Liver (tissue), 9 donors: ENCODE measurements around the gene NOL4. TPM values are rescaled to one million over a fixed set of nuclear protein-coding genes. Genes with fewer than 3 reads are reported as not detected.

Experiments used
- DNase-seq: peaks from one replicate; pipeline ENCODE4 v3.0.0-alpha.2; 2017; ENCODE audit warnings: low spot score
- H3K27ac ChIP-seq, 2 donors: one replicate each; pipeline ENCODE4 v1.7.0; 2013; ENCODE audit warnings: inconsistent platforms in 2 of 2, low read length in 2 of 2, control low read depth in 1 of 2, low read depth in 1 of 2, mild to moderate bottlenecking in 1 of 2
- H3K27me3 ChIP-seq, 4 donors: one replicate each; pipeline versions ENCODE4 v1.6.1 to v1.7.0; 2013; ENCODE audit warnings: low read length in 3 of 4, inconsistent platforms in 1 of 4, mild to moderate bottlenecking in 1 of 4, moderate library complexity in 1 of 4; ENCODE audit not compliant: control insufficient read depth in 4 of 4, insufficient read depth in 4 of 4
- H3K36me3 ChIP-seq, 4 donors: one replicate each; pipeline versions ENCODE4 v1.6.1 to v1.7.0; 2013; ENCODE audit warnings: low read length in 3 of 4, mild to moderate bottlenecking in 3 of 4, low read depth in 1 of 4, moderate library complexity in 1 of 4; ENCODE audit not compliant: control insufficient read depth in 4 of 4, insufficient read depth in 3 of 4
- H3K4me1 ChIP-seq, 4 donors: one replicate each; pipeline versions ENCODE4 v1.6.1 to v1.7.0; 2013; ENCODE audit warnings: low read length in 3 of 4, mild to moderate bottlenecking in 3 of 4, moderate library complexity in 1 of 4; ENCODE audit not compliant: control insufficient read depth in 4 of 4, insufficient read depth in 4 of 4
- H3K4me3 ChIP-seq, 3 donors: one replicate each; pipeline versions ENCODE4 v1.6.1 to v1.7.0; 2013; ENCODE audit warnings: low read length in 3 of 3, control low read depth in 1 of 3, low read depth in 1 of 3, mild to moderate bottlenecking in 1 of 3
- H3K9ac ChIP-seq, 2 donors: one replicate each; pipeline ENCODE4 v1.7.0; 2013; ENCODE audit warnings: low read length in 2 of 2, mild to moderate bottlenecking in 2 of 2, moderate library complexity in 2 of 2, control low read depth in 1 of 2, low read depth in 1 of 2
- H3K9me3 ChIP-seq, 4 donors: one replicate each; pipeline versions ENCODE4 v1.6.1 to v1.7.0; 2013; ENCODE audit warnings: low read length in 3 of 4; ENCODE audit not compliant: control insufficient read depth in 4 of 4
- FOXA1 ChIP-seq: IDR thresholded peaks from 2 replicates; pipeline ENCODE4 v1.6.1; 2016; ENCODE audit warnings: antibody characterized with exemption
- FOXA2 ChIP-seq: IDR thresholded peaks from 2 replicates; pipeline ENCODE4 v1.6.1; 2016; ENCODE audit warnings: antibody characterized with exemption
- GABPA ChIP-seq, 2 donors: IDR thresholded peaks in 1 of 2; conservative IDR thresholded peaks in 1 of 2; 2 replicates each; pipeline ENCODE4 v1.6.1; 2016; ENCODE audit warnings: antibody characterized with exemption in 2 of 2, mild to moderate bottlenecking in 1 of 2, moderate library complexity in 1 of 2
- HNF4A ChIP-seq, 2 donors: conservative IDR thresholded peaks; 2 replicates each; pipeline ENCODE4 v1.6.1; 2016; ENCODE audit warnings: antibody characterized with exemption in 2 of 2, mild to moderate bottlenecking in 2 of 2
- HNF4G ChIP-seq: IDR thresholded peaks from 2 replicates; pipeline ENCODE4 v1.6.1; 2016; ENCODE audit warnings: antibody characterized with exemption
- MAX ChIP-seq: IDR thresholded peaks from 2 replicates; pipeline ENCODE4 v1.6.1; 2016; ENCODE audit warnings: antibody characterized with exemption
- NR2F2 ChIP-seq: IDR thresholded peaks from 2 replicates; pipeline ENCODE4 v1.6.1; 2016; ENCODE audit warnings: antibody characterized with exemption
- RAD21 ChIP-seq, 2 donors: IDR thresholded peaks; 2 replicates each; pipeline ENCODE4 v1.6.1; 2016; ENCODE audit warnings: antibody characterized with exemption in 2 of 2, mild to moderate bottlenecking in 2 of 2
- RXRA ChIP-seq, 2 donors: IDR thresholded peaks; 2 replicates each; pipeline ENCODE4 v1.6.1; 2017 to 2018; ENCODE audit warnings: antibody characterized with exemption in 2 of 2, mild to moderate bottlenecking in 1 of 2
- SP1 ChIP-seq: IDR thresholded peaks from 2 replicates; pipeline ENCODE4 v1.6.1; 2018; ENCODE audit warnings: antibody characterized with exemption, mild to moderate bottlenecking
- TAF1 ChIP-seq: conservative IDR thresholded peaks from 2 replicates; pipeline ENCODE4 v1.6.1; 2016; ENCODE audit warnings: antibody characterized with exemption, mild to moderate bottlenecking
- YY1 ChIP-seq: IDR thresholded peaks from 2 replicates; pipeline ENCODE4 v1.6.1; 2016; ENCODE audit warnings: antibody characterized with exemption, mild to moderate bottlenecking
- WGBS: extraction: QIAGEN DNeasy Blood & Tissue Kit; methylation state at CpG from one replicate; pipeline ENCODE4 v1.1.7; 2013; 5-methylcytosine and 5-hydroxymethylcytosine counted together
- polyA plus RNA-seq, 2 donors: library from polyadenylated mRNA; stranded (reverse) in 1 of 2; unstranded in 1 of 2; fragments of 200-250 nt in 1 of 2; fragments of >200 nt in 1 of 2; fragmentation: Nextera tagmentation in 1 of 2; extraction: Ambion mirVana in 1 of 2; gene quantifications; one replicate each; pipeline versions ENCODE4 v1.2.1 to v1.2.3, GENCODE V29; 2013 to 2015
- total RNA-seq, 2 donors: library from RNA; depleted of rRNA; stranded (reverse); fragments of >200 nt; gene quantifications; one replicate each; pipeline ENCODE4 v1.2.3, GENCODE V29; 2014
- TF ChIP-seq, protein P1 (sequence below): fragments of 150-350 bp; IDR thresholded peaks from 2 replicates; pipeline ENCODE4 v1.5.1; 2017; ENCODE audit warnings: improper control_type of control experiment, low read depth, low read length; ENCODE audit not compliant: missing input control
- TF ChIP-seq, protein P2 (sequence below): IDR thresholded peaks from 2 replicates; pipeline ENCODE4 v1.6.1; 2016; ENCODE audit warnings: antibody characterized with exemption
- TF ChIP-seq, protein P3 (sequence below): IDR thresholded peaks from 2 replicates; pipeline ENCODE4 v1.6.1; 2016; ENCODE audit warnings: antibody characterized with exemption
- TF ChIP-seq, protein P4 (sequence below): IDR thresholded peaks from 2 replicates; pipeline ENCODE4 v1.6.1; 2016; ENCODE audit warnings: antibody characterized with exemption, mild to moderate bottlenecking
- donor health status: healthy.
- donor health status: healthy.
- donor health status: healthy.
- donor health status: healthy.
- donor health status: healthy.

NOL4 gene
- total and polyA plus RNA-seq, 4 donors = 0.03 to 0.65 (median 0.16) TPM

DNA sequence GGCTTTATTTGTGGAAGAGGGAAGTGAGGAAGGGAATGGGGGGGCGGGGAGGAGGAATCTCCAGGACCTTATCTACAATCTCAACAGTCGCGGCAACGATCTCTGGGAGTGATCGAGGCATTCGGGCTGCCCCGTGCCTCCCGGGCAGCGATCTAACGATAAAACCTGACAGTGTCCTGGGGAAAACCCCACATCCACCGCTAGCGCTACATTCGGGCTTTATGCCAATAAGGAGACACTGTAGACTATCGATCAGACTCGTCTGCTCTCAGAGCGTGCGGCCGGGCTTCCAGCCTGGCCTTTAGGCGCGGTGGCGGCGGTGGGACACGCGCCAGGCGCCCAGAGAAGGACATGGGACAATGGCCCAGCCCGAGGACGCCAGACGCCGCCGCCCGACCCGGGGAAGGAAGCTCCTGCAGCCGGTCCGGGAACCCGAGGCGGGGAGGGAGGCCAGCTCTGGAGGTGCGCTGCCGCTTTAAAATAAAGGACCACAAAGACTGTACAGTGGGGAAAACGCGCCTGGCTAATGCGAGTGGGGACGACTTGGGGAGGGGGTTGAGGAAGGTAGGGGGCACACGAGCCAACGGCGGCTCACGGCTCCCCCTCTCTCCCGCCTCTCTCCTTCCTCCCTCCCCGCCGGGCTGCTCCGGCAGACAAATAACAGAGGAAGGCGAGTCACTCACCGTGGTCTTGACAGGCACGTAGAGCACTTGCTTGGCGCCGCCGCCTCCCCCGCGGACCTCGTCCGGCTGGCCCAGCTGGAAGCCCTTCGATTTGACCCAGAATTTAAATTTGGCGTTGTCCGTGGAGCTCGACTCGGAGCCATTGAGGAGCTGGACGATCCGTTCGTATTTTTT, 2.2 kb downstream of the NOL4 start:
- Histone ChIP-seq H3K27ac (no peak overlapping the region), H3K4me3 (peak overlapping the region in 2 of 3 donors; percentile 29 to 34), H3K9ac (no peak overlapping the region), H3K36me3 (no peaks in the 10 kb centered on the region), H3K9me3 (no peaks in the 10 kb centered on the region), H3K27me3 (peaks cover 0 to 11% (median 7%) of the 10 kb centered on the region in 4 donors), H3K4me1 (peaks cover 8 to 33% (median 31%) of the 10 kb centered on the region in 4 donors)
- DNase-seq = no peak
- TF ChIP-seq MAX (no peak), NR2F2 (no peak), FOXA2 (no peak), SP1 (no peak), FOXA1 (no peak), YY1 (no peak), HNF4G (no peak), RXRA (IDR thresholded peaks at IDR 0.05) (no peak), HNF4A (conservative IDR thresholded peaks at IDR 0.05) (no peak), TAF1 (no peak), GABPA (IDR thresholded peaks at IDR 0.05 in 1 of 2, conservative IDR thresholded peaks at IDR 0.05 in 1 of 2) (no peak)
- TF ChIP-seq, protein P1, sequence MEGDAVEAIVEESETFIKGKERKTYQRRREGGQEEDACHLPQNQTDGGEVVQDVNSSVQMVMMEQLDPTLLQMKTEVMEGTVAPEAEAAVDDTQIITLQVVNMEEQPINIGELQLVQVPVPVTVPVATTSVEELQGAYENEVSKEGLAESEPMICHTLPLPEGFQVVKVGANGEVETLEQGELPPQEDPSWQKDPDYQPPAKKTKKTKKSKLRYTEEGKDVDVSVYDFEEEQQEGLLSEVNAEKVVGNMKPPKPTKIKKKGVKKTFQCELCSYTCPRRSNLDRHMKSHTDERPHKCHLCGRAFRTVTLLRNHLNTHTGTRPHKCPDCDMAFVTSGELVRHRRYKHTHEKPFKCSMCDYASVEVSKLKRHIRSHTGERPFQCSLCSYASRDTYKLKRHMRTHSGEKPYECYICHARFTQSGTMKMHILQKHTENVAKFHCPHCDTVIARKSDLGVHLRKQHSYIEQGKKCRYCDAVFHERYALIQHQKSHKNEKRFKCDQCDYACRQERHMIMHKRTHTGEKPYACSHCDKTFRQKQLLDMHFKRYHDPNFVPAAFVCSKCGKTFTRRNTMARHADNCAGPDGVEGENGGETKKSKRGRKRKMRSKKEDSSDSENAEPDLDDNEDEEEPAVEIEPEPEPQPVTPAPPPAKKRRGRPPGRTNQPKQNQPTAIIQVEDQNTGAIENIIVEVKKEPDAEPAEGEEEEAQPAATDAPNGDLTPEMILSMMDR = no peak
- TF ChIP-seq, protein P2, sequence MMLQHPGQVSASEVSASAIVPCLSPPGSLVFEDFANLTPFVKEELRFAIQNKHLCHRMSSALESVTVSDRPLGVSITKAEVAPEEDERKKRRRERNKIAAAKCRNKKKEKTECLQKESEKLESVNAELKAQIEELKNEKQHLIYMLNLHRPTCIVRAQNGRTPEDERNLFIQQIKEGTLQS = no peak
- TF ChIP-seq, protein P3, sequence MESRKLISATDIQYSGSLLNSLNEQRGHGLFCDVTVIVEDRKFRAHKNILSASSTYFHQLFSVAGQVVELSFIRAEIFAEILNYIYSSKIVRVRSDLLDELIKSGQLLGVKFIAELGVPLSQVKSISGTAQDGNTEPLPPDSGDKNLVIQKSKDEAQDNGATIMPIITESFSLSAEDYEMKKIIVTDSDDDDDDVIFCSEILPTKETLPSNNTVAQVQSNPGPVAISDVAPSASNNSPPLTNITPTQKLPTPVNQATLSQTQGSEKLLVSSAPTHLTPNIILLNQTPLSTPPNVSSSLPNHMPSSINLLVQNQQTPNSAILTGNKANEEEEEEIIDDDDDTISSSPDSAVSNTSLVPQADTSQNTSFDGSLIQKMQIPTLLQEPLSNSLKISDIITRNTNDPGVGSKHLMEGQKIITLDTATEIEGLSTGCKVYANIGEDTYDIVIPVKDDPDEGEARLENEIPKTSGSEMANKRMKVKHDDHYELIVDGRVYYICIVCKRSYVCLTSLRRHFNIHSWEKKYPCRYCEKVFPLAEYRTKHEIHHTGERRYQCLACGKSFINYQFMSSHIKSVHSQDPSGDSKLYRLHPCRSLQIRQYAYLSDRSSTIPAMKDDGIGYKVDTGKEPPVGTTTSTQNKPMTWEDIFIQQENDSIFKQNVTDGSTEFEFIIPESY = no peak
- 2% methylated on average over 68 of the region's 68 CpGs for WGBS

DNA sequence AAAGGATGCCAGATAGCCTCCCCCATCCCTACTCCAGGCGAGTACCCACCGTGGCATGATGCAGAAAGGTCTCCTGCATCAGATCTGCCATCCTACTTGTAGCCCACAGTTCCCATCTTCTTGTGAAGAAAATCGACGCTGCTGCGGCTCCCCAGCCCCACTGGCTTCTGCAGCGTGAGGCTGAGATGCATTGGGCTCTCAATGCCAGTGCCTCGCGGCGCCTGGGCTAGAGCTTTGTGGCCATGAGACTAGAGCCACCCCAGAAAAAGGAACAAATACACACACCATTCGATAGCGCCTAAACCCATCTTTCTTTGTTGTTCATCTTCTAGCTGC, 2.8 kb downstream of the NOL4 start:
- DNase-seq = no peak
- no peaks in the 10 kb centered on the region for H3K36me3 ChIP-seq
- peaks cover 8 to 33% (median 31%) of the 10 kb centered on the region in 4 donors for H3K4me1 ChIP-seq
- peak overlapping the region in 1 of 3 donors; percentile 34 for H3K4me3 ChIP-seq
- H3K27ac ChIP-seq = no peak overlapping the region
- 4% methylated on average over 11 of the region's 11 CpGs for WGBS
- TF ChIP-seq NR2F2 (no peak), HNF4G (no peak), MAX (no peak), GABPA (IDR thresholded peaks at IDR 0.05 in 1 of 2, conservative IDR thresholded peaks at IDR 0.05 in 1 of 2) (no peak), YY1 (no peak), RAD21 (IDR thresholded peaks at IDR 0.05) (no peak)
- TF ChIP-seq, protein P4, sequence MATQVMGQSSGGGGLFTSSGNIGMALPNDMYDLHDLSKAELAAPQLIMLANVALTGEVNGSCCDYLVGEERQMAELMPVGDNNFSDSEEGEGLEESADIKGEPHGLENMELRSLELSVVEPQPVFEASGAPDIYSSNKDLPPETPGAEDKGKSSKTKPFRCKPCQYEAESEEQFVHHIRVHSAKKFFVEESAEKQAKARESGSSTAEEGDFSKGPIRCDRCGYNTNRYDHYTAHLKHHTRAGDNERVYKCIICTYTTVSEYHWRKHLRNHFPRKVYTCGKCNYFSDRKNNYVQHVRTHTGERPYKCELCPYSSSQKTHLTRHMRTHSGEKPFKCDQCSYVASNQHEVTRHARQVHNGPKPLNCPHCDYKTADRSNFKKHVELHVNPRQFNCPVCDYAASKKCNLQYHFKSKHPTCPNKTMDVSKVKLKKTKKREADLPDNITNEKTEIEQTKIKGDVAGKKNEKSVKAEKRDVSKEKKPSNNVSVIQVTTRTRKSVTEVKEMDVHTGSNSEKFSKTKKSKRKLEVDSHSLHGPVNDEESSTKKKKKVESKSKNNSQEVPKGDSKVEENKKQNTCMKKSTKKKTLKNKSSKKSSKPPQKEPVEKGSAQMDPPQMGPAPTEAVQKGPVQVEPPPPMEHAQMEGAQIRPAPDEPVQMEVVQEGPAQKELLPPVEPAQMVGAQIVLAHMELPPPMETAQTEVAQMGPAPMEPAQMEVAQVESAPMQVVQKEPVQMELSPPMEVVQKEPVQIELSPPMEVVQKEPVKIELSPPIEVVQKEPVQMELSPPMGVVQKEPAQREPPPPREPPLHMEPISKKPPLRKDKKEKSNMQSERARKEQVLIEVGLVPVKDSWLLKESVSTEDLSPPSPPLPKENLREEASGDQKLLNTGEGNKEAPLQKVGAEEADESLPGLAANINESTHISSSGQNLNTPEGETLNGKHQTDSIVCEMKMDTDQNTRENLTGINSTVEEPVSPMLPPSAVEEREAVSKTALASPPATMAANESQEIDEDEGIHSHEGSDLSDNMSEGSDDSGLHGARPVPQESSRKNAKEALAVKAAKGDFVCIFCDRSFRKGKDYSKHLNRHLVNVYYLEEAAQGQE = no peak
- H3K9me3 ChIP-seq = no peaks in the 10 kb centered on the region
- no peak overlapping the region for H3K9ac ChIP-seq
- peaks cover 0 to 11% (median 7%) of the 10 kb centered on the region in 4 donors for H3K27me3 ChIP-seq
